ENCODE results near the gene PCLO.

DNA sequence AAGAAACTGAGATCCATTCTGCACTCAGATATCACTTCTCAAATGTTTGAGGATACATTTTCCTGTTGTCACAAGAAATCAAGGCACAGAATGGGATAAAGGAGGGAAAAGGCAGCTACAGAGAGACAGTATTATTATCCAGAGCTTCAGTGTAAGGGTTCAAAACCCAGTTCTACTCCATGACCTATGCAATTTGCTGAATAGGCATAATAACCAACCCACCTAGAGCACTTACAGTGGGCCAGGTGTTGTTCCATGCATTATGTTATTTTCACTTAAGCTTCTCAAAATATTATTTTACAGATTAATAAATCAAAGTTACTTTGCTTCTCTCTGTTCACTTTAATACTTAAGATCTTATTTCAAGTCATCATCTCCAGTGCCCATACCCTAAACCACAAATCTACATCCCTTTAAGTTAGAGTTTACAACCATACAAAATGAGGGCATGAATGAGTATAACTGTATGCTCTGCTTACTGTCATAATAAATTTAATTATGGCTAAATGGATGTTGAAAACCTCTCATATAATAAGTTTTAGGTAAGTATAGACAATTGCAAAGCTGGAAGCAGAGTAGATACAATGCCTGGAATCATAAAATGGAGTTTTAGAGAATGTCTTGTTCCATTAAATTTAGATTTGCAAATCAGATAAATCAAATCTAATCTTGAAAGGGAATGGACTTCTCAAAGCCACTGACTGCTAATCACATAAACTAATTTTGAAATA lies 28.1 kb upstream of the PCLO start:
- TF ChIP-seq CTCF (IDR thresholded peaks at IDR 0.05) (no peak), POLR2A (IDR thresholded peaks at IDR 0.05) (no peak), EP300 (IDR thresholded peaks at IDR 0.05) (no peak), POLR2AphosphoS5 (IDR thresholded peaks at IDR 0.05) (no peak)
